GM19043 (cell line): ENCODE data around the gene HPCA.

Experiments
- ATAC-seq: cut with Tn5 transposase; IDR thresholded peaks from one replicate; pipeline ENCODE4 v1.9.1; 2021; ENCODE audit warnings: low read depth; ENCODE audit not compliant: unreplicated experiment

HPCA gene

DNA sequence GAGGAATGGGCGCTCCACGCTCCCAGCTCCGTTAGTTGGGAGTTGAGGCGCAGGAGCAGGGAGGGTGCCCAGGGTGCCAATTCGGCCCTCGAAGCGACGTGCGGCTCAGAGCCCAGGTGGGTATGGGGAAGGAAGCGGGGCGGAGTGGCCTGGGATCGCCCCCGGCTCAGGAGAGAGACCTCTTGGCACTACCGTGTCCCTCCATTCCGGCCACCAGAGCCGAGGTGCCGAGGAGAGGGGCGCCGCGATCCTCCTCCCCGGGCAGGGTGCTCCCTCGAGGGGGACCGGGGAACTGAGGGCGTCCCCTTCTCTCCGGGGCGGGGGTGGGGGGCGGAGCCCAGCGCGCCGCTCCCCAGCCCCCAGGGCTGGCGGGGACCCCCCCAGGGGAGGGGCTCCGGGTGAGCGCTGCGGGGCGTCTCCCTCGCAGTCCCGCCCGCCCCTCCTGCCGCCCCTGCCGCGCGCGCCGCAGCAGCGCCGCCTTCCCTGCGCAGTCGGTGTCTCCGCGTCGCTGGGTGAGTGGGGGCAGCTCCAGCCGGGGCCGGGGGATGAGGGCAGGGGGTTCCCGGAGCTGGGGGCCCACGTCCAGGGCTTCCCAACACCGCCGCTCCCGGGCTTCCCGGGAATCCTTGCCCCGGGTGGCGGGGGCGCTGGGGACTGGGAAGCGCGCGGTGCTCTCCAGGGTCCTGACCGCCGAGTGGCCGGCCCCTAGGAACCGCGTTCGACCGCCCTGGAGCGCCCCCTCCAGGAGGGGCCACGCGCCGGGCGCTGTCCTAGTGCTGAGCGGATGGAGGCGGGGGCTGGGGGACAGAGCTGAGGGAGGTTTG lies at the start of gene HPCA:
Gene HPCA, plus strand, starts transcription at position 488 of the 824 bp plus-strand sequence. CDS start 2,408 bp downstream, outside the sequence.
- no peak for ATAC-seq

DNA sequence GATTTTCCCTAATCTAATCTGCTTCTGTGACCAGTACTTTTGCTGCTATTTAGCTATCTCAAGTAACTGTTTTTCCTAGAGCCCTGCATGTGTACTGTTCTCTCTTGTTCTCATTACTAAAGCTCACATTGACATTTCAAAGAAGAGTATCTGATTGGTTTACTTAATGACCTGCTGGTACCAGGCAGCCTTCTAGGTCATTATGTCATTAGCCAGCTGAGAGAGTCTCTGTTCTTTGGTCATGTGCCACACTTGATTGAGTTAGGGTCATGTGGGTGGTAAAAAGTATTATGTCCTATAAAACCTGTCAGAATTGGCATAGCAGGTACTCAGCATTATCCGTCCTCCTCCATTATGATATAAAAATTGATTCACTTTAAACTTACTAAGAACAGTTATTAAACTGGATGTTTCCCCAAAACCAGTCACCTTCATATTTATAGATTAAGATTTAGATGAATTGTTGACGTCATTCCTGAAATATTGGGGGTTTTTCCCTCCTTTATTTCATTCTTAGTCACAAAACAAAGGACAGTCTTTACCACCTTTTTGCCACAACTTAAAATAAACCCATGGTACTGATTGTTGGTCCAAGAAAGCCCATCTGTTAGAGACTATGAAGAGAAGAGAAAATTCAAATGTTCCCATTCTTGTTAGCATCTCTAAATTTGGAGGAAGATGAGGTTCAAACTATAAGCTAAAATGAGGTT lies 37.8 kb upstream of the HPCA start:
- no peak for ATAC-seq

DNA sequence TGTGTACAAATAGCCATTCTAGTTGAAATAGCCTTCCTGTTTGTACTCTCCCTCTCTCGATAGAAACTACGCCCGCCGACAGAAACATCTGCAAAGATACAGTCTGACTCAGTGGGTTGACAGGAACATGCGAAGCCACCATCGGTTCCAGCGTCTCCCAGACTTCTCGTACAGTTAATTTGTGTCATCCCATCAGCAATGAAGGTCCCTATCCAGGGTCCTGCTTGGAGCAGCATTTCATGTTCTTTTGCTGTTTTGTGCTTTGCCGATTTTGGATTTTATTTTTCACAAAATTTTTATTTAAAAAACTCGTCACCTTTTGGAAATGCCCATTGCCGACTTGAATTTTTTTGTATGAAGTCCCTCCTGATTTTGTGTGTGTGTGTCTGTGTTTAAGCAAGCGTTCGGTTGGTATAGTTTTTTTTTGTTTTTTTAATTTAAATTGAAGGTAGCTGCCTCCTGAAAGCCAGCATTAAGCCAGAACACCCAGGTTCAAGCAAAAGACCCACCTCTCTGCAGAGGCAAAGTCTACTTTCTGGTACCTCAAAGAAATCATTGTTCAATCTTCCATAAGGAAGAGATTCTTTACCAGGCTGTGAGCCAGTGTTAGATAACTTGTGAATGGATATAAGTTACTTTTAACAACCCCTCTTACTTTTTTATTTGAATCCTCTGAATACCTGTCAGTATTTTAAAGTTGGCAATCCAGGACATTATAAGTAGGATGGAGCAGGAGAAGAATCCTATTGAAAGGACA lies 30.3 kb upstream of the HPCA start:
- ATAC-seq: no peak

DNA sequence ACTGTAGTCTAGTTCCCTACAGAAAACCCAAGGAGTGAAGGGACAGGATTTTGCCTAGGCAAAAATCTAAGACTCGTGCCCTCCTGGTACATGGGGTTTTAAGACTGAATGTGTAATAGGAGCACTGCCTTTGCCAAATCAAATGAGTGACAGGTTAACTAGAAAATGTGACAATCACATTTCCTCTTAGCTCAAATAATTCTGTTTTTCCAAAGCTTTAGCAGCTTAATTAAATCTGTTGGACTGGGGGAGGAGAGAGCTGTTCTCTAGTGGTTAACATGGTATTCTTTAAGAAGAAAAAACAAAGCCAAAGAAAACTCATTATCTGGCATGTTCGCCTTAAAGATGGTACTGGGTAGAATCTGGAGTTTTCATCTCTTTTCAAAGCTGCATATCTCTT lies 28.2 kb upstream of the HPCA start:
- no peak for ATAC-seq

DNA sequence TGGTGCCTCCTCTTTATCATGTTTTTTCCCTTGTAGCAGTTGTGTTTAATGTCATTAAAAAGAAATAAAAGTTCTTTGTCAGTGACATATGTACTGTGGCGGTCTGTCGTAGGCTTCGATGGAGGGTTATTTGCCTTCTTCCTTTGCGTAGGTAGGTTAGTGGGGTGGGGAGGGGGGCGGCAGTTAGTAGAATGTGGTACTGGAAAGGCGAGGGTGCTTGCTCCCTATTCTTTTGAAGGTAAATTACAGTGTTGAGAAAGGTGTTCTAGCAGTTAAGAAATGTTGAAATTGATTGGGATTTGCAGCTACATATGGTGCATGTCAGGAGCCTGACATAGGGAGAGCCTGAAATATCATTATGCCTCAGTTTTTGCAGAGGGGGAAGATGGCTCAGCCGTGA lies 27.5 kb upstream of the HPCA start:
- no peak for ATAC-seq

DNA sequence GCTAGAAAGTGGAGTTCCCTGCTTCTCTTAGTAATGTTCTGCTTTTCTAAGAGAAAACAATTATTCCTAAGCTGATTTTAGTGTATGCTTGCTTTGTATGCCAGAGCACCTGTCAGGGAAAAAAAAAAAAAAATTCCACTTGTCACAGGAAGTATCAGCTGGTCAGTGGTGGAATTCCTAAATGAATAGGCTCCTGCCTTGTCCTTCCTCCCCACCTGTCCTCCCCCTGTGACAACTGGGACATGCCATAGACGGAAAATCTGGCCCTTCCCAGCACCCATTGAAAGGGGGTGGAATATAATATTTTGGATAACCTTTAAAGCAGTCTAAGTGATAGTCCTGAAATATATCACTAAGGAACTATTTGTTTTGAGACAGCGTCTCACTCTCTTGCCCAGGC lies 26.4 kb upstream of the HPCA start:
- no peak for ATAC-seq

DNA sequence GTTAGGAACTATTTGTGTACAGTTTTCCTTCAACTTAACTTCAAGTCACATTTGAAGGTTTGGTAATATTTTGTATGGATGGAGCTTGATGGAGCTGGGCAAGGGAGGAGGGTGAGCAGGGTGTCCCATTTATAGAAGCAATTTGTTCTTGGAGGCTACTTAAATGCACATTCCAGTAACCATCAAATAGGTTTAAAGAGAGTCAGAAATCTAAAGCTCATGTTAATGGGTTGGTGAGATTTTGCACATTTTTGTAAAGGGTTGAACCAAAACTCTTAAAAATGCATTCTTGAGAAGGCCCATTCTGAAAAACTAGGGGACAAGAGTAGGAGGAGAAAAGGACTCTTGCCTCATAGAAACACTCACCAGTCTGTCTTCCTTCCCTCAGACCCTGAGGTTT lies 25.7 kb upstream of the HPCA start:
- no peak for ATAC-seq

DNA sequence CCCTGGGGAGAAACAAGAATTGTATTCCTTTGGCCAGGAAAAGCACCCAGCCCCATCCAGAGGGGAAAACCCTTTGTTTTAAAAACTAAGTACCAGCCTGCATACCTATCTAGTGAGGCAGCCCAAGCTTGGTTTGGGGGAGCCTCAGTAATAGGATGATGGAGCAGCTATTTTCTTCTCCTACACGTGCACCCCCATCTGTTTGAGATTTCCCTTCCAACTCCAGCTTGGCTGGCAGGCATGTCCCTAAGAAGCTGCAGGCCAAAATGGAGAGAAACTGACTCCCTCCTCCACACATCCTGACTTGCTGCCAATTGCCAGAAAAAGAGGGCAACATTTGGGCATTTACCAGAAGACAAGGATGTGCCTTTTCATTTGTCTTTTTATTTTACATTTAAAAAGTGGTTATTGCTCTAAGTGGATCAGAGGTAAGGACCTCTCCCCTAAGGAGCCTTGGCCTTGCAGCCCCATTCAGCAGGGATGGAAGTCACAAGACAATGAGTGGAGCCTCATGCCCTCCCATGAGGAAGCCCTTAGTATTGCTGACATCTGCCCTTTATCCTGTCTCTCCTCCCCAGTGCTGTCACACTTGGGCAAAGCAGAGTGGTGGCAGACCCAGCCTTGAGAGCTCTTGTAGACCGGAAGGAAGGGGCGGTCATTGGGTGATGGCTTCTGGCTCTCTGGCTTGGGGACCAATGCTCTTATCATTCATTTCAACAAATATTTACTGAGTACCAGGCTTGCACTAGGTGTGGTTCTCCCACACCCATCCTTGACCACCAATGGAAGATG lies 24.2 kb upstream of the HPCA start:
- ATAC-seq: no peak

DNA sequence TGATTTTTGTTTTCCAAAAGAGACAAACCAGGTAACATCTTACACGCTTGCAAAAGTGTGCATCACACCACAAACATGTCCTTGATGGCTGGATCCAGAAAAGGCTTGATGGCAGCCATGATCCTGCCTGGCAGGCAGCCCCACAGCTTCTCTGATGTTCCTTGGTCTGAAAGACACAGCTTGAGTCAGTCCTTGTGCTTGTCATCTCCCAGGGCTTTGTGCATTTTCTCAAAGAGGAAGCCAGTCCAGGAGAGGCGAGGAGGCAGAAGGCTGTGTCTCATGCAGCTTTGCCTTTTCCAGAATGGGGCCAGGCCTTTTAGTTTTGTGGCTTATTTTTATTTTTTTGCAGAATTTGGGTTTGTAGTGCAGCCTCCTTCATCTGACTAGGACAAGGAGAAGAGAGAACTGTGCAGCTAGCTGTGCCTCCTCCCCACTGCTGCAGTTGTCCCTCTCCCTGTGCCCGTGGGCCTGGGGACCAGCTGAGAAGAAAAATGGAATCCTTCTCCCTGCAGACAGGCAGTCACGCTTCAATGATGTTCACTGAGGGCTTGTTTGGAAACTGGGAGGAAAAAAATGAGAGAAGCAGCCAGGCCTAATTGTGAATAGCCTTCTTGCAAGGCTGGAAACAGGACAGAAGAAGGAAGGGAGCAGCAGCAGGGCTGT lies 22.9 kb upstream of the HPCA start:
- no peak for ATAC-seq

DNA sequence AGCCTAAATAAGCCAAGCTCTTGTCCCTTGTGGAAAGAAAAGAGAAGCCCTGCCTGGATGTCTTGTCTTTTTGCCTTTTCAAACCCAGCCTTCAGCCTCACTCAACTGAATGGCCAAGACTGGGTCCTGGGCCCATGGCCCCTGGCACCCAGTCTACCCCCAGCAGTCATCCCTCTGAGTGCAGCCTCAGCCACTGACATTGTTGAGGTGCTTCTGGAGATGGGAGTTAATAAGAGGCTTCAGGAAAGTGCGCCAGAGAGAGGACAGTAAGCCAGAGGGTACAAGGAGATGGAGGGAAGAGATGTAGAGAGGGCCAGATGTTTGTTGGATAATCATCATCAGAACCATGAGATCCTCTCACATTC lies 22.4 kb upstream of the HPCA start:
- ATAC-seq: no peak

DNA sequence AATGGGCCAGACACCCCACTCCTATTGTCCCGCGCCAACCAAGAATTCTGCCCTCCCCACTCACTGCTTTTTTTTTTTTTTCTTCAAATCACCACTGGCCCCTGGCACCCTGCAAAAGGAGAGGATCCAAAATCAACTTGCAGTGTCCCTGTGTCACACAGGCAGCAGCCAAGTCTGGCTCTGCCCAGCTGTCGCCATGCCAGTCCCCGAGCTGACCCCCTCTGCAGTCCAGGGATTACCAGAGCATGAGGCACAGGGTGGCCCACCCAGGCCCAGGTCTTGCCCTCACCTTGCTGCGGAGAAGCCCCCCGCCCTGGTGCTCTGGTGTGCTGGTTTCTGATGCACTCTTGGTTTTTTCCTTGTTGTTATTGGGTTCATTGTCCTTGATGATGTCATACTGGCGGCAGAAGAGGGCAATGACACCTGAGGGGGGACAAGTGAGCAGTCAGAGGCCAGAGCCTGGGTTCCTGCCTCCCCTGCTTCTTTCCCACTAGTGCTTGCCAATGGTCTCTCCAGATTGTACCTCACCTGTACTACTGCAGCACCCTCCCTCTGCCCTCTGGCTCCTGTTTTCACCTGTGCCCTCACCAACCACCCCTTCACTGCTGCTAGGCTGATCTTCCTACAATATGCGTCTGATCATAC lies 21.8 kb upstream of the HPCA start:
- no peak for ATAC-seq

DNA sequence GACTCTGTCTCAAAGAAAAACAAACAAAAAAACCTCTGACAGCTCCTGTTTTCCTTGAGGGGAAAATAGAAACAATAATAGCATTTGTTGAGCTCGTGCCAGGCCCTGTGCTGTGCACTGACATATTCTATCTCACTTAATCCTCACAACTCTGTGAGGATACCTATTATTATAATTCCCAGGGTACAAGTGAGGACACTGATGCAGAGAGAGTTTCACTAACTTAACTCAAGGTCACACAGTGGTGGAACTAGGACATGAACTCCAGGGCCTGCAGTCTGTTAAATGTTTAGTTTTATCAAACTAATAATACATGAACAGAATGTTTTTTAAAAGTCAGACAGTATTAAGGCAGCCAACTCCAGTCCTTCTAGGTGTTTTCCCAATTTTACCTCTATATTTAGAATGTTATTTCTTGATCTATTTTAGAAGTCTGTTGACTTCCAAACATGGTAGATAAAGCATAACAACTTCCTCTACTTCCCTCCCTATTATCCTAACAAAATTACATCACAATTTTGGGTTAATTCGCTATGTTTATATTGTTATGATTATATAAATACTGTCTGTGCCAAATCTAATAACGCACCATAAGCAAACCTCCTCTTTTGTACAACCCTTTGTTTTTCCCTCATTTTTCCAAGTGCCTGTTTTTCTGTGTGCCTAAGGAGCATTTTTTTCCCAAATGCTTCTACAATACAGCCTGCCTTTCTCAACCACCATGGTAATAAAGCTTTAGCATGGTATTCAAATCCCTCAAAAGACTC lies 20.5 kb upstream of the HPCA start:
- ATAC-seq: no peak

DNA sequence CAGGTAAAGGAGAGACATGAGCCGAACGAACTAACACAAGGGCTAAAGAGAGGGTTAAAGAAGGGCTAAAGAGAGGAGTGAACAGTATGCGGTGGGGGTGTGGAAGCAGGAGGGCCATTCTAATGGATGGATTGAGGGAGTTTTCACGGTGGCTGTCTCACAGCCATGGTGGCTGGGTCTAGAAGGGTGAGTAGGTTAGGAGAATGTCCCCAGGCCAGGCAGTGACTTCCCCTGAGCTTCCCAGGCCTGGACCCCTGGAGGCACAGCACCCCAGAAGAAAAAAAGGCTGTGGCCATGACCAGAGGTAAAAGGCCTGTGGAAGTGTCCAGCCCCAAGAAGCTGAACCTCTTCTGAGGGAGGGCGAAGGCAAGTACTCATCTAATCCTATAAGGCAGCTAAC lies 19.1 kb upstream of the HPCA start:
- ATAC-seq: no peak

DNA sequence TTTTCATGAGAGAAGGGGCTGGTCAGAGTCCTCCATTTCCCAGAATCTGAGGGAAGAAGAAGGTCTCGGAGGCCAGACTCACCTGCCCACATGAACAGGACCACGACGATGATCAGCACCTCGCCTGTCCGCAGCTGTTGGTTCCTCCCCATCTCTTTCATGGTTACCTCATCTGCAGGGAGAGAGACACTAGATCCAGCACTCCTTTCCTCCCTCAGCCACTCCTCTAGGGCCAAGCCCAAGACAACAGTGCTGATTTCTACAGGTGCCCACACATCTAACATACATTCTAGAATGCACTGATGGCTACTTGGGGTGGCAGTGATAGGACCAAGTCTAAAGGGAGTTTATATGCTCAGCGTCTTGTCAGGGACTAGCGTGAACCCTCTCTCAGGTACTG lies 18.6 kb upstream of the HPCA start:
- no peak for ATAC-seq

DNA sequence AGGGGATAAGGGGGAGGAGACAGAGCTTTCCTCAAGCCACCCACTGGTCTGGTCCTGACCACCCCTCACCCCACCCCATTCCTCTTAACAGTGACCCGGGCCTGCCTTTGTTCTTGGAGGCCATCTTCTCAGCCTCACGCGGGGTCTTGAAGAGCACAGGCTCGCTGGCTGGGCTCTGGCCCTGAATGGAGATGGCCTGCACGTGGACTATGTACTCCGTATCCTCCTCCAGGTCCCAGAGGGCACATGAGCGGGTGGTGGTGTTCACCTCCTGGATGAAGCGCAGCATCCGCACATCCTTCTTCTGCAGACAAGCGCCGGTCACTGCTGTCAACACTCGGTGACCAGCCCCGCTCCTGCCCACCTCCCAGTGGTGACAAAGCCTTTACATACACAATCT lies 18.2 kb upstream of the HPCA start:
- ATAC-seq: no peak

DNA sequence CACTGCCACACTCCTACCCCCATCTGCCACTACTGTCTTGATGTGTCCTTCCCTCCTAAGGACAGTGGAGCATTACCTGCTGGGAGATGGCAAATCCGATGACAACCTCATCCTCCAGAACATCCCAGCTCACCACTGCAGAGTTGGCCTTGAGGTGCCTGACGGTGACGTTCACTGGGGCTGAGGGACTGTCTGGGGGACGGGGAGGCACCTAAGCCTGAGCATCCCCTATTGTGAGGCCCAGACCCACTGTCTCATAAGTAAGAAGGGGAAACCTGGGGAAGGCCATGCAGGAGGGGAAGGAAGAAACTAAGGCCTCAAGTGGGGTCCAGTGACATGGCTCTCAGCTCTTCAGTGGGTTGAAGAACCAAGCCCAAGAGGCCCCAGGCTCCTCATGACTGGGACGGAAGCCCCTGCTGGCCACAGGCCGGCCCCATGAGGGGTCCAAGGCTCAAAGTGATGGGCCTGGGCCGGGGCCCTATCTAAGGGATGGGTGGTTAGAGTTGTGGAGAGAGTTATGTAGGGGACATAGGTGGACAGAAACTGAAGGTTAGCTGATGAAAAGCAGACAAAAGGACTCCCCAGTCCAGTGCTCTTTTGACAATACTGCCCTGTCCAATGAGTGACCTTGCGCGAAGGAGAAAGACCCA lies 17.4 kb upstream of the HPCA start:
- ATAC-seq: no peak

DNA sequence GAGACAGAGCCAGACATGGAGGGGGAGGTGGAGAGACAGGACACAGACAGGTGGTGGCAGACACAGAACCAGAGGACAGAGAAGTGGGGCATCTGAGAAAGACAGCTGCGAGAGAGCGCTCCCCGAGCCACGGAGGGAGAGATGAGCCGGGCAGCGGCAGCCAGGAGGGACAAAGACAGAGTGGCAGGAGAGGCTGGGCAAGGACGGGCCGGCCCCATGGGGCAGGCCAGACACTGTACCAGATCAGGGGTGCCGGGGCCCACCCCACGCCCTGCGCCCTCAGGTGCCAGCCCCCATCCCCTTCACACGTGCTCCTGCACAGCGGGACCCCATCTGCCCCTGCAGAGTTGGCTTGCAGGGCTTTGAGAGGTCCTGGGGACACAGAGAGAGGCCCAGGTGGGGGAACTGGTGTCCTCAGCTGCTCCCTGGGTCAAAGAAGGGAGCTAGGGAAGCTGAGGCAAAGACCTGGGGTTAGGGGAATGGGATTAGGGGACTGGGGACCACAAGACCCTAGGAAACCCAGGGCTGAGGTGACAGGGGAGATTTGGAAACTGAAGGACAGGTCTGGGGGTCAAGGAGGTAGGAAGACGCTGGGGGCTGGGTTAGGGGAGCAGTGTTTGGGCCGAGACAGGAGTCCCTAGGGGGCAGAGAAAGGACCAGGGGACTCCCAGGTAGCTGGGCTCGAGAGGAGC lies 16.2 kb upstream of the HPCA start:
- no peak for ATAC-seq
